Right forelimb (tissue), 1 donor: ENCODE results near the gene EMP2.
"Not testable (repeated sequence)": the region's sequence is repeated elsewhere in the genome, so short reads cannot be mapped to it uniquely, and the experiment has no call there.

Source experiments
- DNase-seq: peaks from one replicate; pipeline ENCODE4 v3.0.0-alpha.2; 2018

EMP2 gene

DNA sequence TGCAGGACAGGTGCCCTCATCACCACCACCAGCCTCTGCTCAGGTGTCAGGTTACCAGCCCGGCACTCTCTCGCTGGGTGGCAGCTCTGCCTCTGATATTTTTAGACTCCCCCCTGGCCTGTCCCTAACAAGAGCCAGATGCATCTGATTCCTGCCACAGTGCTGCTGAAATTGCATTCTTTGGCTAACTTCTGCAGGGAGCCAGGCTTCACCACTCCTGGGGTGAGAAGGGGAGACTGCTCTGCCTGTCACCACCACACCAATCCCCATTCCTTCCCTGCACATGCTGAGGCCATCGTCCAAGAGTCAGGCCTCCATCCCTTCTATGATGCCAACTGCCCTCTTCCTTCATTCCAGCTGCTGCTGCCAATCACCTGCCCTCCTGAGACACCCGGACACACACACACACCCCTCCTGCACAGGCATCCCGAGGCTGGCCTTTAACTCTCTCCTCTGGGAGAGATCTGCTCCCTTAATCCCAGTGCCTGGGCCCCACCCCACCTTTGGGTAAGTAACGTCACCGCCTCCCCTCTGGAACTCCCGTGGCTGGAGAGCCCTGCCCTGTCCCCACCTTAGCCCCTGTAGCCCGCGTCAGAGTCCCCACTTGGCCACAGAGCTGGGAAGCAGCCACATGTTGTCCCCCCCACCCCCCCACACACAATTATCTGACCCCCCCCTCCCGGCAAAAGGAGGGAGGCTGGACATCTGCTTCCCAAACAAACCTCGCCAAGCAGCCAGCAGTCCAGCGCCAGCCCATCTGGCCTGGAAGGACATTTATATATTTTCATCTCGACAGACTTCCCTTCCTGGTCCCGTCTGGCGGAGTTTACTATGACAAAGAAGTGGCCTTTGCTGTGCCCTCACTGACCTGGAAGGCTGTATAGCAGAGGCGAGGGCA, 2.8 kb downstream of the EMP2 start:
- peak; percentile 65 for DNase-seq

- no peak for DNase-seq
These were observed 3.8 kb downstream of the EMP2 start for GRCh38 chr16:10576390-10577304.

DNA sequence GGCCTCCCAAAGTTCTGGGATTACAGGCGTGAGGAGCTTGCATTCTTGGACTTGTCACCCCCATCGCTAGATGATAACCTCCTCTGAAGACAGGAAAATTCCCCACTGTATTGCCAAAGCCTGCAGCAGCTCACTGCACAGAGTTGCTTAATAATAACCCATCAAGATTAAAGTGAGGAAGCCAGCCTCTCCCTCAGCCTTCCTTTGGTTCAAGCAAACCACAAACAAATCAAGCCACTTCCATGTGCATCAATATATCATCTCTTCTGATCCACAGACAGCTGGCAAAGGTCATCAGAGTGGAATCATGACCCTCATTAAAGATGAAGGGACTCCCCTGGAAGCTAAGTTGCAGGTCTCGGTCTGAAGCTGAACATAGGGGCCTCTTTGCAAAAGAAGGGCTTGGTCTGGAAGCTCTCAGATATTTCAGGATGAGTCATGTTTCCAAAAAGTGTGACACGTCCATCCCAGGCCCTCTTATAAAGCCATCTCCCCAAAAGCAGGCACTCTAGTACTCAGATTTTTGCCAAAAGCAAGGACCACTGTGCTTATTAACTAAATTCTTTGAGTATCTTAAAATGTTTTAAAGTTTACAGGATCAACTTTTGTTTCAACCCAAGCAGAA, 4.8 kb downstream of the EMP2 start:
- no peak for DNase-seq

DNA sequence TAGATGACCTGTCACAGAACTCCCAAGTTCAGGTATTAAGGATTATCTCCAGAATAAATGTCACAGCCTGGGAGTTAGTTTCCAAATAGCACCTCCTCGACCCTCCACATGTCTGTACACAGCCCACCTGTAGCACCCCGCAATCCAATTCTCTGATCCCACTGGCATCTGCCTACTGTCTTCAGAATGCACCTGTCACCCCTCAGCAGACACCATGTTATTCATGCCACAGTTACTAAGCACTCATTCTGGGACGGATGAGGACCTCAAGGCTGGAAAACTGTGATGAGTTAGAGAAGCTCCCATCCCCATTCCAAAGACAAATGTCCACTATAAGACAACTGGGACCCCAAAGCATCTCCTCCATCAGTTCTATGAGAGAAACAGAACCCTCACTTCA, 7.8 kb downstream of the EMP2 start:
- DNase-seq = no peak

GRCh38 chr16:10571354-10571753, 9.0 kb downstream of the EMP2 start:
- DNase-seq = no peak

DNA sequence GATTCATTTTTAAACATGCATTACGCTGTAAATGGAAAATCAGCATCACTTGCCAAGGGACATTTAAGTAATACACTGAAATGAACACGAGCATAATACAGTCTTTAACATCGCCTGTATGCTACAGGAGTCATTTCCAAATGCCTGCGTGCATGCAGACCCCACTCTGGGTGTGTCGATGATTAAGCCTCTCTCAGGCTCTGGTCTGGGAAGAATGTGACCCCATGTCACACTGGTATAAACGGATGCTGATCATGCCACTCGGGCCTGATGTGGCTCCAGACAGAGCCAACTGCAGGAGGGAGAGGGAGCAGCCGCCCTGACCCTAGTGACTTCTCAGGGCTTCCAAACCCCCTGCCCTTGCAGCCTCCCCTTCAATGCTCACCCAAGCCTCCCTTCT, 10.8 kb downstream of the EMP2 start:
- DNase-seq = no peak

DNA sequence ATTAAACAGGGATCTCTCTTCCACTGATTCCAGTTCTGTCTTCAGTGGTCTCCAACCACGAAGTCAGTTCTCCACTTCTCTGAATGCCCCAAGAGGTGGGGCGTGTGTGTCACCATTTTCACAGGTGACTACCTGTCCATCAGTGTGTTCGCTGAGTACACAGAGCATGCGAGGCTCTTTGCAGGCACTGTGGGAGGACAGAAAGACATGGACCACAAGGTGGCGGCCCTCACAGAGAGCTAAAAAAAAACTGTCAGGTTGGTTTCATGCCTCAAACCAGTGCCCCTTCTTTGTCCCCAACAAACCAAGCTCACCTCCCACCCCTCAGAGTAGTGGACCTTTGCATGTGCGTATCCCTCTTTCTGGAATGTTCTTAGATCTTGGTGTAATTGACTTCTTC, 13.8 kb downstream of the EMP2 start:
- DNase-seq = no peak

DNA sequence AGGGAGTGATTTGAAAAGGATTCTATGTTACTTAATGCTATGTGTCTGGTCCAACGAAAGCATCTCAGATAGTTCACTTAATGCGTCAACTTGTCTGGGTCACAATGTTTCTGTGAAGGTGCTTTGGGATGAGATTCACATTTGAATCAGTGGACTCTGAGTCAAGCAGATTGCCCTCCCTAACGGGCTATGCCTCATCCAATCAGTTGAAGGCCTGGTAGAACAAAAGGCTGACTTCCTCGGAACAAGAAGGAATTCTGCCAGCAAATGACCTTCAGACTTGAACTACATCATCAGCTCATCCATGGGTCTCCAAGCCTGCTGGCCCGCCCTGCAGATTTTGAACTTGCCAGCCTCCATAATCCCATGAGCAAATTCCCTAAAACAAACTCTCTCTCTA, 15.2 kb downstream of the EMP2 start:
- no peak for DNase-seq

DNA sequence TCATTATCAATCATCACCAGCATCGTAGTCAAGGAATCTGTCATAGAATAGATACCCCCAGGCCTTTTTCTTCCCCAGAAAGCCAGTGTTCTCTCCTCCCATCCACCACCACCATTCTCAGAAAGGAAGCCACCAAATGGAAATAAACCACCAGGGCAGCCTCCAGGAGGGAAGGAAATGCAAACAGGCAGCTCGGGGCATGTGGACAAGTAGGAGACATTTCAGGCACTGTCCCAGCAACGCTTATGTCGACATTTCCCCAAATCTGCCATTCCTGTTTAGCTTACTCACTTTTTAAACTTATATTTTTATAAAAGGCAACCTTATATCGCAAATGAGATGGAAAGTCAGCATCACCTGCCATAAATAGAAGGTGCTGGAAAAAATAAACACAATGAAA, 15.8 kb downstream of the EMP2 start:
- DNase-seq = no peak

GRCh38 chr16:10562361-10562899, 18.0 kb downstream of the EMP2 start:
- DNase-seq = no peak

DNA sequence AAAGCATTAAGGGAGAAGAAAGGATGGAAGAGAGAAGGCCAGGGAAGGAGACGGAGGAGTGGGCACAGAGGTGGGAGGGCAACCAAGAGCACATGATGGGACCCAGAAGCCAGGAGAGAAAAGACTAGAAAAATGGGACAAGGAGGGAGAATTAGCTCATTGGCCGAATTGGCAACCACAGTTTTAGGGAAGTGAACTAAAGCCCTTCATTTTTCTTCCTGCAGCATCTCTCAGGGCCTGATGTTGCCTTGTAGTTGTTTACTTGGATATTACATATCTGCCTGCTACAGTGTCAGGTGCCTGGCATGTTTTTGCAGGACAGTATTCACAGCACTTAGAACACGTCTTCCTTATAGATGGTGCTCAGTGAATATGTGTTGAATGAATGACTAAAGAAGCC, 19.0 kb downstream of the EMP2 start:
- DNase-seq = no peak

- DNase-seq = no peak
These were observed 19.4 kb downstream of the EMP2 start for GRCh38 chr16:10561001-10561400.

DNA sequence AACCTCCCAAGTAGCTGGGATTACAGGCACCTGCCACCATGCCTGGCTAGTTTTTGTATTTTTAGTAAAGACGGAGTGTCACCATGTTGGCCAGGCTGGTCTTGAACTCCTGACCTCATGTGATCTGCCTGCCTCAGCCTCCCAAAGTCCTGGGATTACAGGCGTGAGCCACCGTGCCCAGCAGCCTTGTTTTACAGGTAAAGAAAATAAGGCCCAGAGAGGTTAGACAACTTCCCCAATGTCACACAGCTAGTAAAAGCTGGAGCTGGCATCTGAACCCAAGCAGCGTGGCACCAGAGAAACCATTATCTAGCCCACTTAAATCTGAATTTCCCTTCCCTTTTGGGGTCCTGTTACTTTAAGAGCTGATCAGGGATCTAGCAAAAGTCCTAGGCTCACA, 20.6 kb downstream of the EMP2 start:
- not testable (repeated sequence) for DNase-seq

DNA sequence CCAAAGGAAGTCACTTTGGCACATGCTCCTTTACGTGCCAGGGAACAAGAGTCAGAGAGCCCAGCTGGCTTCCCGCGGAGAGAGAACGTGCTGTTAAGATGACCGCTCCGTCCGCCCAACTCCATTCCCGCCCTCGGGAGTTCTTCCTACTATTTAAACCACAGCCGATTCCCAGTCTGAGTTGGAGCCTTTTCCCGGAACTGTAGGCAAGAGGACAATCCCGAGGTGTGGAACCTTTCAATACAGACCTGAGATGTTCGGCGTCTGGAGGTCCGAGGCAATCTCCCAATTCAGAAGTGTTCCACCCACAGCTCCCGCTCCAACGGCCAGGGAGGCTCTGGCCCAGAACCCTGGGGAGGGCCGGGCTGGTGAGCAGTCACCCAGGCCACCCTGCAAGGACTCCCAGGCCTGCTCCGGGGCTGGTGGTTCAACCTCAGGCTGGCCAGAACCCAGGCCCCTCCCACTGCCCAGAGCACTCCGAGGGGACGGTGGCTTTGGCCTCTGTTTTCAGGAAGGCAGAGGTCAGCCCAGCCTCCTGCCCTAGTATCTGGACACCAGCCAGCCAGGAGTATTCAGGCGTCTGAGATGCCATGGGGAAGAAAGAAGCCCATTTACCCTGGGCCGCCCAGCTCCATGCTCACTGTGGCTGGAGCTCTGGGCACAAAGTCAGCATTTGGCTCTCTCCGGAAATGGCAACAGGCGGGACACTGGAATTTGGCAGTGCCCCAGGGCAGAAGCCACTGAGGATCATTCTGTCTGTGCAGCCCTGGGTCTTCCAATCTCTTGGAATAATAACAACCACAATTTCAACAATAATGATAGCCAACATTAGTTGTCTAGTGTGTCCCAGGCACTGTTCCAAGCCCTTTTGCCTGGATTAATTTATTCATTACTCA, 21.4 kb downstream of the EMP2 start:
- peak; percentile 78 for DNase-seq

DNA sequence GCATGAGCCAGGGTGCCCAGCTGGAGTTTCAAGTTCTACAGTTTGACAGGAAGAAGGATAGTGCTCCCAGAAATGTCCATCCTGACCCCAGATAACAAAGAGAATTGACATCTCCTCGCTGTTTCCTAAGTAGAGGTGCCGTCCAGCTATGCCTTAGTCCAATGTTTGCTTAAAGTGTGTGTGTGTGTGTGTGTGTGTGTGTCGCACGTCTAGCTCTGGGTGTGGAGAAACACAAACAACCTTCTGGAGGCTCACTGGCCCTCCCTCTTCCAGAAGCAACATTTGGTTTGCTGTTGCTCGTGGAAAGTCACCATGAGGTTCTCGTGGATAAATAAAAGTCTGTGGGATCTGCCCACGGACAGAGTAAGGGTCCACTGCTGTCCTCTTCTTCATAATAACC, 22.1 kb downstream of the EMP2 start:
- no peak for DNase-seq

- no peak for DNase-seq
These were observed 22.6 kb downstream of the EMP2 start for GRCh38 chr16:10557750-10558149.

- no peak for DNase-seq
These were observed 24.2 kb downstream of the EMP2 start for GRCh38 chr16:10556236-10556635.

- DNase-seq = no peak
These were observed 25.8 kb downstream of the EMP2 start for GRCh38 chr16:10554569-10554968.

- no peak for DNase-seq
These were observed 27.4 kb downstream of the EMP2 start for GRCh38 chr16:10552998-10553491.

GRCh38 chr16:10552281-10552680, 28.1 kb downstream of the EMP2 start:
- DNase-seq = no peak

DNA sequence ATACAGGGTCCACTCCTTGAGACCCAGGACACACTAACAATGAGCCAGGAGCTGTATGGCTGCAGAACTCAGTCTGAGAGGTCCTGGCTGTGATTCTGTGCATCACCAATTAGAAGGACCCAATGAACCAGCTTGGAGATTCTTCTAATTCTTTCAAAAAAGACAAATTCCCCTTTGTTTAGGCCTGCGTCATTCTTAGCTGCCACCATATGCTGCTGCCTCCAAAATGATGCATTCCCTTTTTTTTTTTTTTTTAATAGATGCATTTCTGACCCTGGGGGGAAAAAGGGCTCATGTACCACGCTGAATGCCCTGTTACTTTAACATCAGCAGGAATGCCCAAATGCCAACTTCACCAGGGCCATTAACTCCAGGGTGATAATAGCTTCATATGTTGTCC, 28.5 kb downstream of the EMP2 start:
- DNase-seq = no peak

DNA sequence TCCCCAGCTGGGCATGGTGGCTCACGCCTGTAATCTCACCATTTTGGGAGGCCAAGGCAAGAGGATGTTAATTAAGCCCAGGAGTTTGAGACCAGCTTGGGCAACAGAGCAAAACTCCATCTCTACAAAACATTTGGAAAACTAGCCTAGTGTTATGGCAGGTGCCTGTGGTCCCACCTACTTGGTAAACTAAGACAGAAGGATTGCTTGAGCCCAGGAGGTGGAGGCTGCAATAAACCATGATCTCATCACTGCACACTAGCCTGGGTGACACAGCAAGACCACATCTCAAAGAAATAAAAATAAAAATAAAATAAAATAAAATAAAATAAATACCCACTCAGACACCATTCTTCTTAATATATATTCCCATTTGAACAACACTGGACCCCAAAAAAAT, 32.0 kb downstream of the EMP2 start:
- no peak for DNase-seq
